ENCODE results near the gene ANKRD28. TPM values are rescaled to one million over a fixed set of nuclear protein-coding genes. Genes with fewer than 3 reads are reported as not detected.

Gene ANKRD28
- total RNA-seq, 4 donors from 2014 or later: 39.0 to 81.1 (median 49.5) TPM

- in situ Hi-C loops (cut with MboI; ENCODE audit: low pct_ligation_motif_present in 1 of 4, low pct_unique_long_range_greater_than_20kb in 1 of 4, low sequenced_read_pairs in 3 of 4) (no loop called here), intact Hi-C loops (cut with DNase I; ENCODE audit: low total_unique reads) (no loop called here)
- Histone ChIP-seq H3K27me3 (no peaks in the 10 kb centered on the region), H3K36me3 (peaks cover 0 to 14% (median 4%) of the 10 kb centered on the region in 4 donors), H3K27ac (no peak overlapping the region), H3K4me3 (no peak overlapping the region), H3K9me3 (no peaks in the 10 kb centered on the region), H3K4me1 (no peaks in the 10 kb centered on the region)
- 95 to 100% methylated on average over 1 to 5 of the region's 5 CpGs for WGBS, 2 donors (ENCODE audit: low coverage in 1 of 2)
- TF ChIP-seq CTCF (IDR thresholded peaks at IDR 0.05) (no peak), POLR2A (IDR thresholded peaks at IDR 0.05) (no peak), EP300 (IDR thresholded peaks at IDR 0.05; ENCODE audit: low read depth) (no peak), POLR2AphosphoS5 (IDR thresholded peaks at IDR 0.05) (no peak)
- no peak for DNase-seq
These were observed 132.1 kb downstream of the ANKRD28 start for GRCh38 chr3:15665510-15666150.

- WGBS, 2 donors (ENCODE audit: low coverage in 1 of 2): 86 to 87% methylated on average over 1 of the region's 1 CpG
- H3K4me1 ChIP-seq: no peaks in the 10 kb centered on the region
- TF ChIP-seq POLR2A (IDR thresholded peaks at IDR 0.05) (no peak), POLR2AphosphoS5 (IDR thresholded peaks at IDR 0.05) (no peak), EP300 (IDR thresholded peaks at IDR 0.05; ENCODE audit: low read depth) (no peak), CTCF (IDR thresholded peaks at IDR 0.05) (no peak)
- H3K27me3 ChIP-seq: no peaks in the 10 kb centered on the region
- no peak overlapping the region for H3K4me3 ChIP-seq
- intact Hi-C loops (cut with DNase I; ENCODE audit: low total_unique reads): no loop called here
- H3K36me3 ChIP-seq: peaks cover 0 to 3% (median 0%) of the 10 kb centered on the region in 4 donors
- no peak overlapping the region for H3K27ac ChIP-seq
- no peak for DNase-seq
- H3K9me3 ChIP-seq: no peaks in the 10 kb centered on the region
- in situ Hi-C loops (cut with MboI; ENCODE audit: low pct_ligation_motif_present in 1 of 4, low pct_unique_long_range_greater_than_20kb in 1 of 4, low sequenced_read_pairs in 3 of 4): no loop called here
These were observed 133.6 kb downstream of the ANKRD28 start for GRCh38 chr3:15664144-15664543.

GRCh38 chr3:15660055-15660935, 137.5 kb downstream of the ANKRD28 start:
- intact Hi-C loops (cut with DNase I; ENCODE audit: low total_unique reads) (no loop called here), in situ Hi-C loops (cut with MboI; ENCODE audit: low pct_ligation_motif_present in 1 of 4, low pct_unique_long_range_greater_than_20kb in 1 of 4, low sequenced_read_pairs in 3 of 4) (no loop called here)
- H3K4me3 ChIP-seq: no peak overlapping the region
- H3K36me3 ChIP-seq: no peaks in the 10 kb centered on the region
- H3K27me3 ChIP-seq: no peaks in the 10 kb centered on the region
- DNase-seq: no peak
- H3K4me1 ChIP-seq: no peaks in the 10 kb centered on the region
- peaks cover 12 to 18% of the 10 kb centered on the region in 2 donors for H3K9me3 ChIP-seq
- no peak for TF ChIP-seq EP300 (IDR thresholded peaks at IDR 0.05; ENCODE audit: low read depth)
- TF ChIP-seq POLR2AphosphoS5 (IDR thresholded peaks at IDR 0.05): no peak
- no peak for TF ChIP-seq POLR2A (IDR thresholded peaks at IDR 0.05)
- TF ChIP-seq CTCF (IDR thresholded peaks at IDR 0.05): no peak
- 56 to 63% methylated on average over 3 to 7 of the region's 7 CpGs for WGBS, 2 donors (ENCODE audit: low coverage in 1 of 2)
- no peak overlapping the region for H3K27ac ChIP-seq

- in situ Hi-C loops (cut with MboI; ENCODE audit: low pct_ligation_motif_present in 1 of 4, low pct_unique_long_range_greater_than_20kb in 1 of 4, low sequenced_read_pairs in 3 of 4): no loop called here
These were observed 138.4 kb downstream of the ANKRD28 start for GRCh38 chr3:15659254-15659975.

More at GRCh38 chr3:15659254-15659975, 138.4 kb downstream of the ANKRD28 start:
- 70 to 83% methylated on average over 4 to 5 of the region's 5 CpGs for WGBS, 2 donors (ENCODE audit: low coverage in 1 of 2)
- Histone ChIP-seq H3K36me3 (no peaks in the 10 kb centered on the region), H3K4me3 (no peak overlapping the region), H3K9me3 (peaks cover 16 to 22% of the 10 kb centered on the region in 2 donors), H3K4me1 (no peaks in the 10 kb centered on the region), H3K27me3 (no peaks in the 10 kb centered on the region), H3K27ac (no peak overlapping the region)
- no peak for DNase-seq
- no peak for TF ChIP-seq EP300 (IDR thresholded peaks at IDR 0.05; ENCODE audit: low read depth)
- TF ChIP-seq POLR2A (IDR thresholded peaks at IDR 0.05): no peak
- no peak for TF ChIP-seq CTCF (IDR thresholded peaks at IDR 0.05)
- no peak for TF ChIP-seq POLR2AphosphoS5 (IDR thresholded peaks at IDR 0.05)
- intact Hi-C loops (cut with DNase I; ENCODE audit: low total_unique reads): no loop called here

Data from transverse colon (tissue), 4 donors.